ENCODE results near the gene EFCAB6. TPM values are rescaled to one million over a fixed set of nuclear protein-coding genes. Genes with fewer than 3 reads are reported as not detected.

EFCAB6 gene
- total and polyA plus RNA-seq, 7 donors = 0.07 to 0.84 (median 0.50) TPM

- ATAC-seq (no peak), DNase-seq (no peak)
- Histone ChIP-seq H3K36me3 (ENCODE audit: insufficient read depth in 1 of 2, low read depth in 1 of 2) (no peaks in the 10 kb centered on the region), H3K4me3 (no peak overlapping the region), H3K27ac (no peak overlapping the region), H3K4me1 (no peaks in the 10 kb centered on the region), H3K9me3 (no peaks in the 10 kb centered on the region), H3K27me3 (ENCODE audit: insufficient read depth in 3 of 3, low read length in 2 of 3) (peaks cover 0 to 21% (median 6%) of the 10 kb centered on the region in 3 donors)
- no peak for TF ChIP-seq CTCF (IDR thresholded peaks at IDR 0.05)
- WGBS, 3 donors = 79 to 86% (median 81%) methylated on average over 5 of the region's 5 CpGs
- intact Hi-C loops (cut with DNase I) = no loop called here
These were observed 285.2 kb downstream of the EFCAB6 start for GRCh38 chr22:43526946-43527345.

- no peak for TF ChIP-seq CTCF (IDR thresholded peaks at IDR 0.05)
- no peak overlapping the region for H3K4me3 ChIP-seq
- 69 to 75% (median 73%) methylated on average over 7 of the region's 7 CpGs for WGBS, 3 donors
- H3K27me3 ChIP-seq (ENCODE audit: insufficient read depth in 3 of 3, low read length in 2 of 3) = peaks cover 0 to 21% (median 6%) of the 10 kb centered on the region in 3 donors
- no peaks in the 10 kb centered on the region for H3K36me3 ChIP-seq (ENCODE audit: insufficient read depth in 1 of 2, low read depth in 1 of 2)
- DNase-seq (no peak), ATAC-seq (no peak)
- H3K27ac ChIP-seq = no peak overlapping the region
- H3K4me1 ChIP-seq = no peaks in the 10 kb centered on the region
- H3K9me3 ChIP-seq = no peaks in the 10 kb centered on the region
- intact Hi-C loops (cut with DNase I) = no loop called here
These were observed 285.9 kb downstream of the EFCAB6 start for GRCh38 chr22:43526117-43526655.

- DNase-seq (no peak), ATAC-seq (no peak)
- H3K27ac ChIP-seq = no peak overlapping the region
- H3K4me1 ChIP-seq = no peaks in the 10 kb centered on the region
- intact Hi-C loops (cut with DNase I) = no loop called here
- no peak overlapping the region for H3K4me3 ChIP-seq
- peaks cover 0 to 10% (median 4%) of the 10 kb centered on the region in 3 donors for H3K27me3 ChIP-seq (ENCODE audit: insufficient read depth in 3 of 3, low read length in 2 of 3)
- no peaks in the 10 kb centered on the region for H3K36me3 ChIP-seq (ENCODE audit: insufficient read depth in 1 of 2, low read depth in 1 of 2)
- 76 to 89% (median 83%) methylated on average over 6 of the region's 6 CpGs for WGBS, 3 donors
- no peak for TF ChIP-seq CTCF (IDR thresholded peaks at IDR 0.05)
- H3K9me3 ChIP-seq = no peaks in the 10 kb centered on the region
These were observed 290.4 kb downstream of the EFCAB6 start for GRCh38 chr22:43521716-43522115.

DNA sequence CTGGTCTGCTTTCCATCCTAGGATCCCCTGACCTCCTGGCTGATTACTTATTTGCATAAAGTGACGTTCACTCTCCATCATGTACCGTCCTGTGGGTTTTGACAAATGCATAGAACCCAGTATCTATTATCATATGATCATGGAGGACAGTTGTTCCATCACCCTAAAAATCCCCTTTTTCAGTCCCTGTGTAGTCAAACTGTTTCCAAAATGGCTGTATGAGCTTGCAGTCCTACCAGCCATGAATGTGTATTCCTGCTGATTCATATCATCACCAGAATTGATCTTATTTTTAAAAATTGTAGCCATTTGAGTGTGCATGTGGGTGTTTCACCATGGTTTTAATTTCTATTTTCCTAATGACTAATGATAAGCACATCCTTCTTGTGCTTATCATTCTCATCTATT lies 291.5 kb downstream of the EFCAB6 start:
- Histone ChIP-seq H3K4me1 (no peaks in the 10 kb centered on the region), H3K27ac (no peak overlapping the region), H3K27me3 (ENCODE audit: insufficient read depth in 3 of 3, low read length in 2 of 3) (peaks cover 0 to 3% (median 3%) of the 10 kb centered on the region in 3 donors), H3K4me3 (no peak overlapping the region), H3K36me3 (ENCODE audit: insufficient read depth in 1 of 2, low read depth in 1 of 2) (no peaks in the 10 kb centered on the region), H3K9me3 (no peaks in the 10 kb centered on the region)
- intact Hi-C loops (cut with DNase I) = no loop called here
- no peak for ATAC-seq
- no peak for TF ChIP-seq CTCF (IDR thresholded peaks at IDR 0.05)
- 56 to 61% (median 56%) methylated on average over 2 of the region's 2 CpGs for WGBS, 3 donors
- no peak for DNase-seq

Data from psoas muscle (tissue), 8 donors.